GM18505 (cell line): Measurements from ENCODE around the gene PALLD.

ENCODE experiments used
- ATAC-seq: cut with Tn5 transposase; IDR thresholded peaks from one replicate; pipeline ENCODE4 v1.9.1; 2021; ENCODE audit not compliant: unreplicated experiment
- POLR2A ChIP-seq: IDR thresholded peaks from 4 replicates; pipeline ENCODE4 v1.6.1; 2011; ENCODE audit warnings: borderline replicate concordance; ENCODE audit not compliant: insufficient read depth, insufficient read length; ENCODE audit errors: extremely low read depth

PALLD gene

DNA sequence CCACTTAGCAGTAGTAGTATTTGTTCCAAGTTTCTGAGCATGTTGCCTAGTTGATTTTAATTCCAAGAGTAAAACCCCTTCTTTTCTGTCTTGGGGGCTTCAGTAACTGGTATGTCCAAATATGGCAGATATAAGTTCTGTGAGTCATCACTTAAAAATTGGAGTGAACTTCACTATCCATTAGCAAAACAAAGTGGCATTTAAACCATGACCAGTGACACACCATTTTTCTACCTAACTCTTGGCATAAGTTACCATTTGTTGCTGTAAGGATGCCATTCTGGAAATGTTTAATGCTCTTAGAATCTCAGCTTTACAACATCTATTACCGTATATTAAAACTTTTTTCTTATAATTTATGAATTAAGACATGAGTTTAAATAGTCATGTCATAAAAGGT, 411.2 kb downstream of the PALLD start:
- TF ChIP-seq POLR2A: no peak
- no peak for ATAC-seq

DNA sequence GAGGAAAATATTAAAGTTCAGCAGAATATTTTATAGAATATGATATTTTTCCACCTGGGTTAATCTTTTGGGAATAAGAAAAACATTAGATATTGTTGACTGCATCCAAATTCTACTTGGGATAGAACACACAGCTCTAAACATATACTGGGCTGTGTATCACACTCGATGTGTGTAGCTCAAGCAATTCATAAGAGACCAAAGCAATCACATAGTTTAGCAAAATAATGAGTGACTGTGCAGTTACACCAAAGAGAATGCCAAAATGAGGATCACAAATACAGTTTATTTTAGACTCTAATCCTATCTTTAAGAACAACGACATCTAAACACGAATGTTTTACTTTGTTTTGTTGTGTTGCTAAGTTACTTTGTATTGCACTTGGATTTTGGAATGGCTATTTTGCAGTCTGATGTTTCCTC, 412.0 kb downstream of the PALLD start:
- TF ChIP-seq POLR2A: no peak

DNA sequence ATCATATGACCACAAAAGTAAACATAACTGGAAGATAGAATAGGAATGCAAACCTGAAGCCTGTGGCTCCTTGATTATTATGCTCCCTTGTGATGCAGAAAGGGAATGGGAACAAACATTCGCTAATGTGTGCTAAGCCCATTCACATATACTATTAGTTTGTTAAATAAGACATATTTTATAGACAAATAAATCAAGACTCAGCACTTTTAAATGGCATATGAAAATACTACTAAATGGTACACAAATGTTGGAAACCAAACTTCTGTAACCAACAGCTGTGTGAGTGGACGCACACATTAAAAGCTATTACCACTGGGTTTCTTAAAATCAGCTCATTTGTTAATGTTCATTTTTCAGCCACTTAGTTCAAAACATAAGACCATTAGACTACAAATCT, 417.2 kb downstream of the PALLD start:
- no peak for TF ChIP-seq POLR2A

More for the DNA sequence above, 412.0 kb downstream of the PALLD start:
- no peak for ATAC-seq

DNA sequence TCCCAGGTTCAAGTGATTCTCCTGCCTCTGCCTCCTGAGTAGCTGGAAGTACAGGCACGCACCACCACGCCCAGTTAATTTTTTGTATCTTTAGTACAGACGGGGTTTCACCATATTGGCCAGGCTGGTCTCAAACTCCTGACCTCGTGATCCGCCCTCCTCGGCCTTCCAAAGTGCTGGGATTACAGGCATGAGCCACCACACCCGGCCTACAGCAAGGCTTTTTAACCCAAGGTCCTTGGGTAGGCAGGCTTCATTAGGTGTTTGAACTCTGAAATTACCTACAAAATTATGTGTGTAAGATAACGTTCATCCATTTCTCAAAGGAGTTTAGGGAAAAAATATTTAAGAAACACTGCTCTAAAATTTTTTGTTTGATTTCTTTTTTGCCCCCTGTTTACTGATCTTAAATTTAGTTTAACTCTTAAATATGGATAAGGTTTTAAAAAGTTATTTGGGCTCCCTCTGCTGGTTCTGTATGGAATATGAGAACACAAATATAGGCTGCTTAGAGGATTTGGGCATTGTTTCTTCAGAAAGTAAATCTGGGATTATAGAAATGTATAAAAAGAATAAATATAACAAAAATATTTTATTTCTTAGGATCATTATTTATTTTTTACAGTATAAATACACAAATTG, 420.4 kb downstream of the PALLD start:
- no peak for TF ChIP-seq POLR2A
- ATAC-seq: no peak

More for the DNA sequence above, 417.2 kb downstream of the PALLD start:
- no peak for ATAC-seq

DNA sequence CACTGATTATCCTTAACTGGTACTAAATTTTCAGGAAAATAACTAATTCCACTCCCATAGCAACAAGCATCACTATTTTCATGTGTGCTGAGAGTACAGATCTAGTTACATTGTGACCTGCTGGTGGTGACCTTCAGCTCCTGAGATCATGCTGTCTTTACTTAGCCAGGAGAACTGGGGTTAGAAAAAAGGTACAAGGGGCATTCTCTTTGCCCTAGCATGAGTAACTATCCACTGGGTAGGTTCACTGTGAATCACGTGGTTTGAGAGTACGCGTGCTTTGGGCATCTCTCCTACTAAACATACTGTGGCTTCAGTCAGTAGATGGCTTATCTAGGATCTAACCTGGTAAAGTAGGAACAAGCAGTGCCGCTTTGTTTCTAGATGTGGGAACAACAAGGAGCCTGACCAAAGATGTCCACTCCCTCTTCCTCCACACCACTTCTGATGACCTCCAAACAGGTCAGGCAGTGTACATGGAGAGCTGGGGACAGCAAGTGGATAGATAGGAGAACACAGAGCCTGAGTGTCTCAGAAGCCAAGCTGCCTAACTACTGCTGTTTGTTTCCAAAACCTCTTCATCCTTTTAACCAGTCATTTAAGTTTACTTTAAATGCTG, 423.0 kb downstream of the PALLD start:
- TF ChIP-seq POLR2A: no peak
- ATAC-seq: no peak

DNA sequence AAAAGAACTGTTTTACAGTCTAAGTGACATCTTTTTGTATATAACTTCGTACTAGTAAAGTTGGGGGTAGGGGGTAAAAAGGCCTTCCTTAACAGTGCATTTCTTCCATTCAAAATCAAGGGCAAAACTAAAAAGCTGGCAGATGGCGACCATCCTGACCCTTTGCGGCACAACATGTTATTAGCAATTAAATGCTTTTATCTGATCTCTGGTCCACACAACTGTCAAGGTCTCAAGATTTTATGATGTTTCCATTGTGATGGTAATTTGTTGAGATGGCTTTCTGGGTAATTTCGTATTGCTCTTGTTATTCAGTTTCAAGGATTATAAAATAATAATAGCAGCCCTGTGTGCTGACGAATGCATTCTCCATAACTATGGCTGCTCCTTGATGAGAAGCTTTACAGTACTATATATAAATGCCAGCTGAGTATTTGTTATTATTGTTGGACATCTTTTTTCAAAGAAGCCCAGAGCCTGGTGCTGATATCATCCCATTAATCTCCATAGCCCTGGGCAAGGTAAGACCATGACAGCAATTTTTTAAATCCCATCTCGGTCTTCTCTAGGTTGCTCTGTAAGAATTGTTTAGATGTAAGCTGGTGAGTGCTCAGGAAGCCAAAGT, 423.7 kb downstream of the PALLD start:
- ATAC-seq: no peak
- no peak for TF ChIP-seq POLR2A

DNA sequence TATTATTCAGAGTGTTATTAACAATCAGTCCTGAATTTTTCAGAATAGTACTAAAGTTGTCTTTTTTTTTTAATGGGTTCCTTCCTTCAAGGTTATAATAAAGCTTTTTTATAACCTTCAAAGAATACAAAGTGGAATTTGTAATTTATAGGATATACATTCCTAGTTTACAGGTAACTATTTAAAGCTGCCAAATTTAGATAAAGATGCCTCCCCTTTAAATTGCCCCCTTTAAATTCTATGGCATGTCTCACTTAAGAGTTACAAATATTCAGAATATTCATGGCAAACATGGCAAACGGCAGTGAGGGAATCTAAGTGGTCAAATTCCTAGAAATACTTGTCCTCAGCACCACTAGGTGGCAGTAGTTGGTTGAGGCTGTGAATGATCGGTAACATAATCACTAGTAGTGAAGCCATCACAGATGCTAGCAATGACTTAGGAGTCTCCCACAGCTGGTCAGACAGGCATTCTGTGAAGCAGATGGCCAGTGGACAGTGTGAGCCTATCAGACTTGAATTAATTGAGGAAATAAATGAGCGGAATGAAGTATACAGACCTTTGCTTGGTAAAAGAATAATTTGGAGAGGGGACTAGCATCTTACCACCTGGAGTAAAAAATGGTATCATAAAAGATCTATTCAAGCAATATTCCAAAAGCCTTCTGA, 426.8 kb downstream of the PALLD start:
- ATAC-seq: no peak
- no peak for TF ChIP-seq POLR2A

DNA sequence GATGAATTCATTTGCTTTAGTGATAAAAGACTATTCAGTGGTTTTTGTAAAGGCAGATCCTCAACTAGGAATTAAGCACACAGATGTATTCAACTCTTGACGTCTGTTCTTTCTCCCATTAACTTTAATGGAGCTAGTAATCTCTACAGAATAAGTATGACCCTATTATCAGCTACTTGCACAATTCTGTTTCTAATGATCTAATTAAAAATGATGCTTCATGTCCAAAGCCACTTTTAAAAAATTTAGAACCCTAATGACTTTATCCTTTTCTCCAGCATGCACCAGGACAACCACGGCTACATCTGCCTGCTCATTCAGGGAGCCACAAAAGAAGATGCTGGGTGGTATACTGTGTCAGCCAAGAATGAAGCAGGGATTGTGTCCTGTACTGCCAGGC, 427.8 kb downstream of the PALLD start:
- TF ChIP-seq POLR2A: no peak
- ATAC-seq: no peak

DNA sequence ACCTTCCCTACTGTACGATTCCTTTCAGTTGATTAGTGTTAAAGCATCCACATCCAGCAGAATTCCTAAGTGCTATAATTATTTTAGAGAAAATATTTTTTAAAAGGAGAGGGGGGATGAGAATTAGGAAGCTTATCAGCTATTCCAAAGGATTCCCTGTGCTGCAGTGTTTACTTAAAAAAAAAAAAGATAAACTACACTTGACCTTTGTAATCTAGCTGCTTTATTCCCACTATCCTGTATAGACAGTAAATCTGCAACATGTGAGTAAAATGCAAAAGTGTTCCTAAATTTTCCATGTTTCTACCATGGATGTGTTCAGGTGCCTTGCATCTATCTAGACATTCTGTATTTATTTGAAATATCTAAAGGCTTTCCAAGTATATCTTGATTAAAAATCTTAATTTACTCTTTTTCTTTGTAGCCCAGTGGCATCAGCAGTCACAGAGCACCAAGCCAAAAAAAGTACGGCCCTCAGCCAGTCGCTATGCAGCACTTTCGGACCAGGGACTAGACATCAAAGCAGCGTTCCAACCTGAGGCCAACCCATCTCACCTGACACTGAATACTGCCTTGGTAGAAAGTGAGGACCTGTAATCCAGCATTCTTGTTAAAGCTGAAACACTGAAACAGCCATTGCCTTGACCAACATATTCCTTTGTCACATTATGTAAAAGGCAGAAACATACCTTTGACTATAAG, 429.1 kb downstream of the PALLD start:
- TF ChIP-seq POLR2A: no peak
- no peak for ATAC-seq

DNA sequence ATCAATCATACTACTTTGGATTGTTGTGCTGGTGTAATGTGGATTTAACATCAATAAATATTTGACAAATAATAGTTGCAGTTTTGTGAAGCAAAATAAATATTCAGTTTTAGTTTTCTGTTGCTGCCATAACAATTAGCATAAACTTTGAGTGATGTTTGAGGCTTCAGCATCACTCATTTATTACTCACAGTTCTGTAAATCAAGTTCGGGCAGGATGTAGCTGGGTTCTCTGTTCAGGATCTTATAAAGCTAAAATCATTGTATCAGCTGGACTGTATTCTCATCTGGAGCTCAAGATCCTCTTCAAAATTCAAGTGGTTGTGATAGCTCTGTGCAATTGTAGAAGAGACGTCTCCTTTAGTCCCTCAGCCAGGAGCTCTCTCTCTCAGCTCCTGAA, 431.5 kb downstream of the PALLD start:
- no peak for ATAC-seq
- TF ChIP-seq POLR2A: no peak

DNA sequence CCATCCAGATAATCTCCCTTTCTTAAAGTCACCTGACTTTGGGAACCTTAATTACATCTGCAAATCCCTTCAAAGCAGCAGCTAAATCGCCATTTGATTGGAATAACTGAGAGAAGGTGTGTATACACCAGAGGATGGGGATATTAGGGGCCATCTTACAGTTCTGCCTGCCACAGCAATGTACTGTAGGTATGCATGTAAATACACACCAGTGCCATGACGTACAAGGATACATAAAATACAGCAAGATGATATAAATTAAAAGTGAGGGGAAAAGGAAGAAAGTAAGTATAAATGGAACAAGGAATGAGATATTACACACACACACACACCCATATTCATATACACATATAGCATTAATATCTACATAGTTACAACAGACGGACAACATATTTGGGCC, 432.0 kb downstream of the PALLD start:
- no peak for ATAC-seq
- no peak for TF ChIP-seq POLR2A

DNA sequence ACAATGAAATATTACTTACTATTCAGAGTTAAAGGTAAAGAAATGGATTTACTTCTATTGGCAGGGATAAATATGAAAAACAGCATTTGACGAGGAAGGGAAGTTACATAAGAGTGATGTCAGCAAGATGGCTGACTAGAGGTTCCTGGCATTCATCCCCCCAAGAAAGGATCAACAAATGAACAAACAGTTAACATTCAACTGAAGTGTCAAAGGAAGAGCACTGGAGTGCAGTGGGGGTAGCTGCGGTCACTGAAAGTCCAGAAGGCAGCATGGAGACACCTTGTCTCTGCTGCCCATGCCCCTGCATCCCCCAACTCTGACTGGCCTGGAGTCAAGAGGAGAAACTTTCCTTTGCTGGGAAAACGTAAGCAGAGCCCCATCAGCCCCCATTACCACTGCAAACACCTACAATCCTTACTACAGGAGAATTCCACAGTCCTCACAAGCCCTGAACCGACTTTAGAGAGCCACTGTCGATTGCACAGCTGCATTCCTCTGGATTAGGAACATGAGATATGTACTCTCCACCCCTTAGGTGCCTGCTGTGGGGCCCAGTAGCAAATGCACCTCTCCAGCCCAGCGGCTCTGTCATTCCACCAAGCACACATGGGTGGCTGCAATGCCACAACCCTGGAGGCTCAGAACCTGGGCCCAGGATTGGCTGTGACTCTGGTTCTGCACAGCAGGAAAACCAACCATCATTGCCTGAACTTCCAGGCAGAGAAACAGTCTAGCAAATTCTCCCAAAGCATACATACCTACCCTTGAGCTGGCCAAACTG, 433.8 kb downstream of the PALLD start:
- no peak for TF ChIP-seq POLR2A
- no peak for ATAC-seq
